ENCODE data around the gene PLS3. TPM values are rescaled to one million over a fixed set of nuclear protein-coding genes. Genes with fewer than 3 reads are reported as not detected.

The PLS3 gene
- total RNA-seq, 3 donors from 2014 or later (not counting 1 experiment from before 2014, with no cell fraction given), result 0.54 TPM; not detected in 2

- Histone ChIP-seq H3K27me3 (ENCODE audit: control insufficient read depth, insufficient read depth, low read length) (no peaks in the 10 kb centered on the region), H3K9me3 (ENCODE audit: control insufficient read depth, insufficient read depth, low read length) (no peaks in the 10 kb centered on the region), H3K4me1 (ENCODE audit: control insufficient read depth, insufficient read depth, low read length) (no peaks in the 10 kb centered on the region), H3K36me3 (ENCODE audit: control insufficient read depth, insufficient read depth, low read length) (no peaks in the 10 kb centered on the region), H3K4me3 (ENCODE audit: low read length) (no peak overlapping the region), H3K27ac (ENCODE audit: low read length) (no peak overlapping the region)
- no peak overlapping the region for H3K27ac Mint-ChIP-seq
- no peak overlapping the region for H3K4me3 Mint-ChIP-seq
- ATAC-seq (no peak), DNase-seq (no peak)
- peaks cover 0 to 16% of the 10 kb centered on the region in 2 donors for H3K27me3 Mint-ChIP-seq (ENCODE audit: low read depth in 2 of 2)
- 78% methylated on average over 1 of the region's 2 CpGs for WGBS (ENCODE audit: insufficient coverage)
- no peaks in the 10 kb centered on the region for H3K9me3 Mint-ChIP-seq
- H3K36me3 Mint-ChIP-seq, result no peaks in the 10 kb centered on the region
- intact Hi-C loops (cut with micrococcal nuclease), result no loop called here
- no peaks in the 10 kb centered on the region for H3K4me1 Mint-ChIP-seq
- TF ChIP-seq, protein P1, sequence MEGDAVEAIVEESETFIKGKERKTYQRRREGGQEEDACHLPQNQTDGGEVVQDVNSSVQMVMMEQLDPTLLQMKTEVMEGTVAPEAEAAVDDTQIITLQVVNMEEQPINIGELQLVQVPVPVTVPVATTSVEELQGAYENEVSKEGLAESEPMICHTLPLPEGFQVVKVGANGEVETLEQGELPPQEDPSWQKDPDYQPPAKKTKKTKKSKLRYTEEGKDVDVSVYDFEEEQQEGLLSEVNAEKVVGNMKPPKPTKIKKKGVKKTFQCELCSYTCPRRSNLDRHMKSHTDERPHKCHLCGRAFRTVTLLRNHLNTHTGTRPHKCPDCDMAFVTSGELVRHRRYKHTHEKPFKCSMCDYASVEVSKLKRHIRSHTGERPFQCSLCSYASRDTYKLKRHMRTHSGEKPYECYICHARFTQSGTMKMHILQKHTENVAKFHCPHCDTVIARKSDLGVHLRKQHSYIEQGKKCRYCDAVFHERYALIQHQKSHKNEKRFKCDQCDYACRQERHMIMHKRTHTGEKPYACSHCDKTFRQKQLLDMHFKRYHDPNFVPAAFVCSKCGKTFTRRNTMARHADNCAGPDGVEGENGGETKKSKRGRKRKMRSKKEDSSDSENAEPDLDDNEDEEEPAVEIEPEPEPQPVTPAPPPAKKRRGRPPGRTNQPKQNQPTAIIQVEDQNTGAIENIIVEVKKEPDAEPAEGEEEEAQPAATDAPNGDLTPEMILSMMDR (IDR thresholded peaks at IDR 0.05), result no peak
These were observed 21.0 kb downstream of the PLS3 start for GRCh38 chrX:115581759-115582615.

GRCh38 chrX:115582616-115583495 is 21.9 kb downstream of the PLS3 start:
- Histone ChIP-seq H3K9me3 (ENCODE audit: control insufficient read depth, insufficient read depth, low read length) (no peaks in the 10 kb centered on the region), H3K4me1 (ENCODE audit: control insufficient read depth, insufficient read depth, low read length) (no peaks in the 10 kb centered on the region), H3K27me3 (ENCODE audit: control insufficient read depth, insufficient read depth, low read length) (no peaks in the 10 kb centered on the region), H3K27ac (ENCODE audit: low read length) (no peak overlapping the region), H3K36me3 (ENCODE audit: control insufficient read depth, insufficient read depth, low read length) (no peaks in the 10 kb centered on the region), H3K4me3 (ENCODE audit: low read length) (no peak overlapping the region)
- ATAC-seq (no peak), DNase-seq (no peak)
- Mint-ChIP-seq H3K27me3 (ENCODE audit: low read depth in 2 of 2) (peaks cover 0 to 16% of the 10 kb centered on the region in 2 donors), H3K27ac (no peak overlapping the region), H3K36me3 (no peaks in the 10 kb centered on the region), H3K9me3 (no peaks in the 10 kb centered on the region), H3K4me3 (no peak overlapping the region), H3K4me1 (no peaks in the 10 kb centered on the region)
- TF ChIP-seq, protein P1 (IDR thresholded peaks at IDR 0.05), result no peak
- WGBS (ENCODE audit: insufficient coverage), result 89% methylated on average over 11 of the region's 13 CpGs
- intact Hi-C loops (cut with micrococcal nuclease), result no loop called here

- Mint-ChIP-seq H3K27me3 (ENCODE audit: low read depth in 2 of 2) (peaks cover 0 to 16% of the 10 kb centered on the region in 2 donors), H3K4me3 (no peak overlapping the region), H3K27ac (no peak overlapping the region), H3K36me3 (no peaks in the 10 kb centered on the region), H3K9me3 (no peaks in the 10 kb centered on the region), H3K4me1 (no peaks in the 10 kb centered on the region)
- H3K27ac ChIP-seq (ENCODE audit: low read length), result no peak overlapping the region
- intact Hi-C loops (cut with micrococcal nuclease), result no loop called here
- DNase-seq (no peak), ATAC-seq (no peak)
- no peaks in the 10 kb centered on the region for H3K9me3 ChIP-seq (ENCODE audit: control insufficient read depth, insufficient read depth, low read length)
- no peak overlapping the region for H3K4me3 ChIP-seq (ENCODE audit: low read length)
- H3K27me3 ChIP-seq (ENCODE audit: control insufficient read depth, insufficient read depth, low read length), result no peaks in the 10 kb centered on the region
- TF ChIP-seq, protein P1 (IDR thresholded peaks at IDR 0.05), result no peak
- no peaks in the 10 kb centered on the region for H3K36me3 ChIP-seq (ENCODE audit: control insufficient read depth, insufficient read depth, low read length)
- 60% methylated on average over 3 of the region's 5 CpGs for WGBS (ENCODE audit: insufficient coverage)
- no peaks in the 10 kb centered on the region for H3K4me1 ChIP-seq (ENCODE audit: control insufficient read depth, insufficient read depth, low read length)
These were observed 22.6 kb downstream of the PLS3 start for GRCh38 chrX:115583496-115584004.

Measured in natural killer cell (primary cell).